ENCODE measurements around the gene KLK11. TPM values are rescaled to one million over a fixed set of nuclear protein-coding genes. Genes with fewer than 3 reads are reported as not detected.

Gene KLK11
- total RNA-seq, 1 donor from 2014 or later: not detected

- TF ChIP-seq, protein P1, sequence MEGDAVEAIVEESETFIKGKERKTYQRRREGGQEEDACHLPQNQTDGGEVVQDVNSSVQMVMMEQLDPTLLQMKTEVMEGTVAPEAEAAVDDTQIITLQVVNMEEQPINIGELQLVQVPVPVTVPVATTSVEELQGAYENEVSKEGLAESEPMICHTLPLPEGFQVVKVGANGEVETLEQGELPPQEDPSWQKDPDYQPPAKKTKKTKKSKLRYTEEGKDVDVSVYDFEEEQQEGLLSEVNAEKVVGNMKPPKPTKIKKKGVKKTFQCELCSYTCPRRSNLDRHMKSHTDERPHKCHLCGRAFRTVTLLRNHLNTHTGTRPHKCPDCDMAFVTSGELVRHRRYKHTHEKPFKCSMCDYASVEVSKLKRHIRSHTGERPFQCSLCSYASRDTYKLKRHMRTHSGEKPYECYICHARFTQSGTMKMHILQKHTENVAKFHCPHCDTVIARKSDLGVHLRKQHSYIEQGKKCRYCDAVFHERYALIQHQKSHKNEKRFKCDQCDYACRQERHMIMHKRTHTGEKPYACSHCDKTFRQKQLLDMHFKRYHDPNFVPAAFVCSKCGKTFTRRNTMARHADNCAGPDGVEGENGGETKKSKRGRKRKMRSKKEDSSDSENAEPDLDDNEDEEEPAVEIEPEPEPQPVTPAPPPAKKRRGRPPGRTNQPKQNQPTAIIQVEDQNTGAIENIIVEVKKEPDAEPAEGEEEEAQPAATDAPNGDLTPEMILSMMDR (IDR thresholded peaks at IDR 0.05; ENCODE audit: partially characterized antibody, unreplicated experiment): no peak
- no peaks in the 10 kb centered on the region for H3K4me1 Mint-ChIP-seq (ENCODE audit: low read depth, unreplicated experiment)
- no peak overlapping the region for H3K27ac Mint-ChIP-seq (ENCODE audit: unreplicated experiment)
- H3K4me3 Mint-ChIP-seq (ENCODE audit: unreplicated experiment): peak overlapping the region; percentile 83
- H3K36me3 Mint-ChIP-seq (ENCODE audit: unreplicated experiment): no peaks in the 10 kb centered on the region
- DNase-seq: peak; percentile 39
- H3K9me3 Mint-ChIP-seq (ENCODE audit: unreplicated experiment): peaks cover 5% of the 10 kb centered on the region
- peaks cover 8% of the 10 kb centered on the region for H3K27me3 Mint-ChIP-seq (ENCODE audit: unreplicated experiment)
Observed at GRCh38 chr19:51065221-51065960, 39.0 kb upstream of the KLK11 start.

- Mint-ChIP-seq H3K4me1 (ENCODE audit: low read depth, unreplicated experiment) (no peaks in the 10 kb centered on the region), H3K9me3 (ENCODE audit: unreplicated experiment) (peaks cover 5% of the 10 kb centered on the region), H3K36me3 (ENCODE audit: unreplicated experiment) (no peaks in the 10 kb centered on the region), H3K4me3 (ENCODE audit: unreplicated experiment) (peak within 1 kb of the TSS; percentile 83), H3K27ac (ENCODE audit: unreplicated experiment) (no peak within 1 kb of the TSS), H3K27me3 (ENCODE audit: unreplicated experiment) (peaks cover 8% of the 10 kb centered on the region)
- TF ChIP-seq, protein P1 (IDR thresholded peaks at IDR 0.05; ENCODE audit: partially characterized antibody, unreplicated experiment): no peak
- peak; percentile 34 for DNase-seq
Observed at GRCh38 chr19:51064534-51065220, 38.3 kb upstream of the KLK11 start, which contains the start of gene KLK13. KLK13 (minus strand) TSS chr19:51065092; CDS start chr19:51065067, 25 bp downstream.

- Mint-ChIP-seq H3K27ac (ENCODE audit: unreplicated experiment) (no peak overlapping the region), H3K9me3 (ENCODE audit: unreplicated experiment) (peaks cover 5% of the 10 kb centered on the region), H3K36me3 (ENCODE audit: unreplicated experiment) (no peaks in the 10 kb centered on the region), H3K4me1 (ENCODE audit: low read depth, unreplicated experiment) (no peaks in the 10 kb centered on the region), H3K4me3 (ENCODE audit: unreplicated experiment) (peak overlapping the region; percentile 73), H3K27me3 (ENCODE audit: unreplicated experiment) (peaks cover 8% of the 10 kb centered on the region)
- TF ChIP-seq, protein P1 (IDR thresholded peaks at IDR 0.05; ENCODE audit: partially characterized antibody, unreplicated experiment): no peak
- DNase-seq: no peak
Observed at GRCh38 chr19:51063664-51064063, 37.2 kb upstream of the KLK11 start.

- no peaks in the 10 kb centered on the region for H3K36me3 Mint-ChIP-seq (ENCODE audit: unreplicated experiment)
- H3K27me3 Mint-ChIP-seq (ENCODE audit: unreplicated experiment): peaks cover 4% of the 10 kb centered on the region
- no peaks in the 10 kb centered on the region for H3K4me1 Mint-ChIP-seq (ENCODE audit: low read depth, unreplicated experiment)
- TF ChIP-seq, protein P1 (IDR thresholded peaks at IDR 0.05; ENCODE audit: partially characterized antibody, unreplicated experiment): no peak
- peaks cover 2% of the 10 kb centered on the region for H3K9me3 Mint-ChIP-seq (ENCODE audit: unreplicated experiment)
- no peak overlapping the region for H3K27ac Mint-ChIP-seq (ENCODE audit: unreplicated experiment)
- no peak for DNase-seq
- no peak overlapping the region for H3K4me3 Mint-ChIP-seq (ENCODE audit: unreplicated experiment)
Observed at GRCh38 chr19:51060973-51061372, 34.6 kb upstream of the KLK11 start.

GRCh38 chr19:51060336-51060735, 33.9 kb upstream of the KLK11 start:
- Mint-ChIP-seq H3K4me3 (ENCODE audit: unreplicated experiment) (no peak overlapping the region), H3K36me3 (ENCODE audit: unreplicated experiment) (no peaks in the 10 kb centered on the region), H3K9me3 (ENCODE audit: unreplicated experiment) (peaks cover 2% of the 10 kb centered on the region), H3K4me1 (ENCODE audit: low read depth, unreplicated experiment) (no peaks in the 10 kb centered on the region), H3K27ac (ENCODE audit: unreplicated experiment) (no peak overlapping the region), H3K27me3 (ENCODE audit: unreplicated experiment) (peaks cover 3% of the 10 kb centered on the region)
- DNase-seq: no peak
- TF ChIP-seq, protein P1 (IDR thresholded peaks at IDR 0.05; ENCODE audit: partially characterized antibody, unreplicated experiment): no peak
